Measurements from ENCODE around the gene HS3ST6. TPM values are rescaled to one million over a fixed set of nuclear protein-coding genes. Genes with fewer than 3 reads are reported as not detected.

The HS3ST6 gene
- total and polyA plus RNA-seq, 2 of the 13 experiments (the other 11 are each of a cell fraction or from before 2014, with no cell fraction given) = not detected

DNA sequence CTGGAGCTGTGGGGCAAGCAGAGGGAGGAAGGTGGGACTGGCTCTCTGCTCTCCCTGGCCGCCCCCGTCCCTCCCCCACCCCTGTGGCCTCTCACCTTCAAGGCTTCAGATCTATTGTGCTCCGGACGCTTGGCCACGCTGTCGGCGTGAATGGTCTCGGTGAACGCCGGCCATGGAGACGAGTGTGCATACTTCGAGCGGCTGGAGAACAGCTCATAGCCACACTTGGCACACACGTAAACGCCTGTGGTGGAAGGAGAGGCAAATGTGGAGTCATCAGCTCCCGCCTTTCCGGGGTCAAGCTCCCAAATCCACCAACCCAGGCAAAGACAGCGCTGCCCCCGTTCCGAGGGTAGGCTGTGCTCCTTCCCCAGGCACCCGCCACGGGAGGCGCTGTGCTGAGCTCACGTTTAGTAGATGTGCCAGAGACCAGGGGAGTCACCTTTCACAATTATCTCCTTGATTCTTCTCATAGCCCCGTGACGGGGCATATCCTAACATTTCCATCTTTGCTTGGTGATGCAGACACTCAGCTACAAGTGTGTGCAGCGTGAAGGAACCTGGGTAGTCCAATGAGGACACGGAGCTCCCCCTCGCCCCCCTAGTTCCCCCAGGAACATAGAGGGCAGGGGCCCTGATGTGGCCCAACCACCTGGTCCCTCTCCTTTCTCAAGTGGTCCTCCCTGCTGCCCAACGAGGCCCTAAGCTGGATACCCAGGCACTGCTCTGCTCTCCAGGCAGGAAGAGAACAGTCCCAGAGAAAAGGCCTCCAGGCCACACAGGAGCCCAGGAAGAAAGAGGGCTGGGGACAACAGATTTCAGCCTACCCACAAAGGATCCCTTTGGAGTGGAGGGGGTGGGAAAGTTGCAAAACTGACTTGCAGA lies 23.2 kb upstream of the HS3ST6 start (continued):
- TF ChIP-seq, protein P1, sequence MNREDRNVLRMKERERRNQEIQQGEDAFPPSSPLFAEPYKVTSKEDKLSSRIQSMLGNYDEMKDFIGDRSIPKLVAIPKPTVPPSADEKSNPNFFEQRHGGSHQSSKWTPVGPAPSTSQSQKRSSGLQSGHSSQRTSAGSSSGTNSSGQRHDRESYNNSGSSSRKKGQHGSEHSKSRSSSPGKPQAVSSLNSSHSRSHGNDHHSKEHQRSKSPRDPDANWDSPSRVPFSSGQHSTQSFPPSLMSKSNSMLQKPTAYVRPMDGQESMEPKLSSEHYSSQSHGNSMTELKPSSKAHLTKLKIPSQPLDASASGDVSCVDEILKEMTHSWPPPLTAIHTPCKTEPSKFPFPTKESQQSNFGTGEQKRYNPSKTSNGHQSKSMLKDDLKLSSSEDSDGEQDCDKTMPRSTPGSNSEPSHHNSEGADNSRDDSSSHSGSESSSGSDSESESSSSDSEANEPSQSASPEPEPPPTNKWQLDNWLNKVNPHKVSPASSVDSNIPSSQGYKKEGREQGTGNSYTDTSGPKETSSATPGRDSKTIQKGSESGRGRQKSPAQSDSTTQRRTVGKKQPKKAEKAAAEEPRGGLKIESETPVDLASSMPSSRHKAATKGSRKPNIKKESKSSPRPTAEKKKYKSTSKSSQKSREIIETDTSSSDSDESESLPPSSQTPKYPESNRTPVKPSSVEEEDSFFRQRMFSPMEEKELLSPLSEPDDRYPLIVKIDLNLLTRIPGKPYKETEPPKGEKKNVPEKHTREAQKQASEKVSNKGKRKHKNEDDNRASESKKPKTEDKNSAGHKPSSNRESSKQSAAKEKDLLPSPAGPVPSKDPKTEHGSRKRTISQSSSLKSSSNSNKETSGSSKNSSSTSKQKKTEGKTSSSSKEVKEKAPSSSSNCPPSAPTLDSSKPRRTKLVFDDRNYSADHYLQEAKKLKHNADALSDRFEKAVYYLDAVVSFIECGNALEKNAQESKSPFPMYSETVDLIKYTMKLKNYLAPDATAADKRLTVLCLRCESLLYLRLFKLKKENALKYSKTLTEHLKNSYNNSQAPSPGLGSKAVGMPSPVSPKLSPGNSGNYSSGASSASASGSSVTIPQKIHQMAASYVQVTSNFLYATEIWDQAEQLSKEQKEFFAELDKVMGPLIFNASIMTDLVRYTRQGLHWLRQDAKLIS (CRISPR knock-in tag; IDR thresholded peaks at IDR 0.05) = no peak
- TF ChIP-seq, protein P2, sequence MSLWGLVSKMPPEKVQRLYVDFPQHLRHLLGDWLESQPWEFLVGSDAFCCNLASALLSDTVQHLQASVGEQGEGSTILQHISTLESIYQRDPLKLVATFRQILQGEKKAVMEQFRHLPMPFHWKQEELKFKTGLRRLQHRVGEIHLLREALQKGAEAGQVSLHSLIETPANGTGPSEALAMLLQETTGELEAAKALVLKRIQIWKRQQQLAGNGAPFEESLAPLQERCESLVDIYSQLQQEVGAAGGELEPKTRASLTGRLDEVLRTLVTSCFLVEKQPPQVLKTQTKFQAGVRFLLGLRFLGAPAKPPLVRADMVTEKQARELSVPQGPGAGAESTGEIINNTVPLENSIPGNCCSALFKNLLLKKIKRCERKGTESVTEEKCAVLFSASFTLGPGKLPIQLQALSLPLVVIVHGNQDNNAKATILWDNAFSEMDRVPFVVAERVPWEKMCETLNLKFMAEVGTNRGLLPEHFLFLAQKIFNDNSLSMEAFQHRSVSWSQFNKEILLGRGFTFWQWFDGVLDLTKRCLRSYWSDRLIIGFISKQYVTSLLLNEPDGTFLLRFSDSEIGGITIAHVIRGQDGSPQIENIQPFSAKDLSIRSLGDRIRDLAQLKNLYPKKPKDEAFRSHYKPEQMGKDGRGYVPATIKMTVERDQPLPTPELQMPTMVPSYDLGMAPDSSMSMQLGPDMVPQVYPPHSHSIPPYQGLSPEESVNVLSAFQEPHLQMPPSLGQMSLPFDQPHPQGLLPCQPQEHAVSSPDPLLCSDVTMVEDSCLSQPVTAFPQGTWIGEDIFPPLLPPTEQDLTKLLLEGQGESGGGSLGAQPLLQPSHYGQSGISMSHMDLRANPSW (CRISPR knock-in tag; IDR thresholded peaks at IDR 0.05; ENCODE audit: borderline replicate concordance) = 0 out of 2 replicates have a peak, but pooled peaks have one; percentile 78
- TF ChIP-seq XRCC5 (optimal IDR thresholded peaks at IDR 0.05; ENCODE audit: low read length) = peak; percentile 79
- TF ChIP-seq FOSL2 (CRISPR knock-in tag; IDR thresholded peaks at IDR 0.05) = peak; percentile 38
- TF ChIP-seq WIZ (CRISPR knock-in tag; IDR thresholded peaks at IDR 0.05) = no peak
- no peak for TF ChIP-seq MXD4 (CRISPR knock-in tag; IDR thresholded peaks at IDR 0.05)
- TF ChIP-seq ZNF644 (CRISPR knock-in tag; IDR thresholded peaks at IDR 0.05; ENCODE audit: low read depth) = no peak
- peak; percentile 70 for TF ChIP-seq ZNF263 (CRISPR knock-in tag; IDR thresholded peaks at IDR 0.05)
- TF ChIP-seq HDAC1 (CRISPR knock-in tag; IDR thresholded peaks at IDR 0.05) = peak; percentile 11; the same call in 1 of the 2 replicates
- TF ChIP-seq HNF4G (IDR thresholded peaks at IDR 0.05; ENCODE audit: borderline replicate concordance, low read depth, low read length) = no peak
- TF ChIP-seq HNF4G (CRISPR knock-in tag; IDR thresholded peaks at IDR 0.05; ENCODE audit: borderline replicate concordance, low read depth) = no peak
- no peak for TF ChIP-seq TEAD3 (CRISPR knock-in tag; optimal IDR thresholded peaks at IDR 0.05; ENCODE audit: borderline replicate concordance)
- TF ChIP-seq KLF11 (CRISPR knock-in tag; IDR thresholded peaks at IDR 0.05) = no peak; the same call in 1 of the 2 replicates
- TF ChIP-seq POLR2AphosphoS2 (IDR thresholded peaks at IDR 0.05; ENCODE audit: low read depth, low read length) = no peak
- TF ChIP-seq RBFOX2 (IDR thresholded peaks at IDR 0.05; ENCODE audit: low read depth, low read length) = peak; percentile 15; the same call in 1 of the 2 replicates
- TF ChIP-seq ZNF230 (CRISPR knock-in tag; IDR thresholded peaks at IDR 0.05) = no peak; the same call in 1 of the 2 replicates
- peak; percentile 80 for TF ChIP-seq RBM39 (IDR thresholded peaks at IDR 0.05; ENCODE audit: low read depth, low read length, poor library complexity, severe bottlenecking)
- TF ChIP-seq ARHGAP35 (CRISPR knock-in tag; IDR thresholded peaks at IDR 0.05; ENCODE audit: borderline replicate concordance) = no peak
- TF ChIP-seq, protein P3, sequence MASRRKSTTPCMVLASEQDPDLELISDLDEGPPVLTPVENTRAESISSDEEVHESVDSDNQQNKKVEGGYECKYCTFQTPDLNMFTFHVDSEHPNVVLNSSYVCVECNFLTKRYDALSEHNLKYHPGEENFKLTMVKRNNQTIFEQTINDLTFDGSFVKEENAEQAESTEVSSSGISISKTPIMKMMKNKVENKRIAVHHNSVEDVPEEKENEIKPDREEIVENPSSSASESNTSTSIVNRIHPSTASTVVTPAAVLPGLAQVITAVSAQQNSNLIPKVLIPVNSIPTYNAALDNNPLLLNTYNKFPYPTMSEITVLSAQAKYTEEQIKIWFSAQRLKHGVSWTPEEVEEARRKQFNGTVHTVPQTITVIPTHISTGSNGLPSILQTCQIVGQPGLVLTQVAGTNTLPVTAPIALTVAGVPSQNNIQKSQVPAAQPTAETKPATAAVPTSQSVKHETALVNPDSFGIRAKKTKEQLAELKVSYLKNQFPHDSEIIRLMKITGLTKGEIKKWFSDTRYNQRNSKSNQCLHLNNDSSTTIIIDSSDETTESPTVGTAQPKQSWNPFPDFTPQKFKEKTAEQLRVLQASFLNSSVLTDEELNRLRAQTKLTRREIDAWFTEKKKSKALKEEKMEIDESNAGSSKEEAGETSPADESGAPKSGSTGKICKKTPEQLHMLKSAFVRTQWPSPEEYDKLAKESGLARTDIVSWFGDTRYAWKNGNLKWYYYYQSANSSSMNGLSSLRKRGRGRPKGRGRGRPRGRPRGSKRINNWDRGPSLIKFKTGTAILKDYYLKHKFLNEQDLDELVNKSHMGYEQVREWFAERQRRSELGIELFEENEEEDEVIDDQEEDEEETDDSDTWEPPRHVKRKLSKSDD (CRISPR knock-in tag; IDR thresholded peaks at IDR 0.05; ENCODE audit: low read depth) = peak; percentile 52; the same call in 1 of the 2 replicates
- no peak for TF ChIP-seq MZF1 (CRISPR knock-in tag; IDR thresholded peaks at IDR 0.05; ENCODE audit: borderline replicate concordance)
